Prostate gland (tissue), 2 donors: ENCODE measurements around the gene SERINC3. TPM values are rescaled to one million over a fixed set of nuclear protein-coding genes. Genes with fewer than 3 reads are reported as not detected.
"Not testable (repeated sequence)": the region's sequence is repeated elsewhere in the genome, so short reads cannot be mapped to it uniquely, and the experiment has no call there.

Experiments
- DNase-seq: peaks from one replicate; pipeline ENCODE4 v3.0.0-alpha.2; 2019; ENCODE audit warnings: low spot score
- H3K27ac ChIP-seq, 2 donors: fragments of 200-600 bp; sonication (generic); 2 replicates each; pipeline ENCODE4 v1.5.1; 2017 to 2019
- H3K27me3 ChIP-seq: fragments of 200-600 bp; sonication (generic); replicated peaks from 2 replicates; pipeline ENCODE4 v1.5.1; 2019; ENCODE audit not compliant: insufficient read depth
- H3K36me3 ChIP-seq, 2 donors: fragments of 200-600 bp; sonication (generic); 1 replicate in 1 of 2; 2 replicates in 1 of 2; pipeline versions ENCODE4 v1.5.1 to v1.8.1; 2017 to 2019
- H3K4me1 ChIP-seq: fragments of 200-600 bp; sonication (generic); replicated peaks from 2 replicates; pipeline ENCODE4 v1.5.1; 2019
- H3K4me3 ChIP-seq, 2 donors: fragments of 200-600 bp; sonication (generic); 2 replicates each; pipeline ENCODE4 v1.5.1; 2017 to 2019
- H3K9me3 ChIP-seq: fragments of 200-600 bp; sonication (generic); 2 replicates; pipeline ENCODE4 v1.5.1; 2017
- CTCF ChIP-seq, 4 experiments: fragments of 200-600 bp in 2 of 4; fragments of 450-650 bp in 2 of 4; sonication (generic) in 2 of 4; IDR thresholded peaks; 1 replicate in 3 of 4; 2 replicates in 1 of 4; pipeline ENCODE4 v1.5.1; 2016 to 2019; ENCODE audit warnings: antibody characterized with exemption in 4 of 4, mild to moderate bottlenecking in 2 of 4, moderate library complexity in 2 of 4
- POLR2A ChIP-seq: fragments of 450-650 bp; IDR thresholded peaks from one replicate; pipeline ENCODE4 v1.6.1; 2016; ENCODE audit warnings: antibody characterized with exemption, mild to moderate bottlenecking
- POLR2AphosphoS5 ChIP-seq: sonication (generic); formaldehyde crosslinking; IDR thresholded peaks from one replicate; pipeline ENCODE4 v1.6.1; 2017; ENCODE audit warnings: antibody characterized with exemption
- WGBS: methylation state at CpG from one replicate; pipeline ENCODE4 v1.1.5; 2018; 5-methylcytosine and 5-hydroxymethylcytosine counted together
- intact Hi-C: fragments of 100-400 bp; cut with DNase I; formaldehyde crosslinking; loops from one replicate; pipeline ENCODE4 v1.14.2; 2022
- total RNA-seq, 2 donors: library from RNA; depleted of rRNA; stranded (reverse); fragments of >200 nt; gene quantifications; one replicate each; pipeline ENCODE4 v1.1.0, GENCODE V29; 2016

Gene SERINC3
- total RNA-seq, 2 donors from 2014 or later: 89.1 to 141 TPM

- H3K27me3 ChIP-seq: no peaks in the 10 kb centered on the region
- intact Hi-C loops: loop anchor here (2.0 to 5.0 kb wide), 3 partner anchors 45 to 207 kb away; no protein-coding TSS in a partner anchor
- H3K4me1 ChIP-seq: no peaks in the 10 kb centered on the region
- H3K36me3 ChIP-seq: no peaks in the 10 kb centered on the region
- WGBS: 11% methylated on average over 2 of the region's 2 CpGs
- H3K27ac ChIP-seq: peak overlapping the region; percentile 90
- H3K4me3 ChIP-seq: peak overlapping the region; percentile 83 to 95
- no peaks in the 10 kb centered on the region for H3K9me3 ChIP-seq
- TF ChIP-seq POLR2A: no peak
- TF ChIP-seq CTCF (IDR thresholded peaks at IDR 0.05): no peak
- TF ChIP-seq POLR2AphosphoS5: no peak
- no peak for DNase-seq
These were observed 46.5 kb downstream of the SERINC3 start for GRCh38 chr20:44475372-44475693.

GRCh38 chr20:44472283-44472682 lies 49.6 kb downstream of the SERINC3 start:
- H3K27me3 ChIP-seq, H3K4me1 ChIP-seq, H3K27ac ChIP-seq, H3K9me3 ChIP-seq, intact Hi-C loops, H3K36me3 ChIP-seq, DNase-seq, H3K4me3 ChIP-seq: not testable (repeated sequence)
- 83% methylated on average over 9 of the region's 9 CpGs for WGBS

DNA sequence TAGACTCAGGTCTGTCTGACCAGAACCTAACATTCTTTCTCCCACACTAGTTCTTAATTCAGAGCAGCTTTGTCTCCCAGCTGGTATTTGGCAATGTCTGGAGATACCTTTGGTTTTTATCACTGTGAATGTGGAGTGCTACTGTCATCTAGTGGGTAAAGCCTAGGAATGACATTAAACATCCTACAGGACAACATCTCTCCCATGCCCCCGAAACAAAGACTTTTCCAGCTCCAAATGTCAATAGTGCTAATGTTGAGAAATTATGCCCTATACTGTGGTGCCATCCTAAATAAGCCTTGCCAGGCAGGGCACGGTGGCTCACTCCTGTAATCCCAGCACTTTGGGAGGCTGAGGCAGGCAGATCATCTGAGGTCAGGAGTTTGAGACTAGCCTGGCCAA lies 50.4 kb downstream of the SERINC3 start:
- Histone ChIP-seq H3K36me3 (no peaks in the 10 kb centered on the region), H3K4me1 (no peaks in the 10 kb centered on the region), H3K9me3 (no peaks in the 10 kb centered on the region), H3K27ac (no peak overlapping the region), H3K4me3 (no peak overlapping the region), H3K27me3 (no peaks in the 10 kb centered on the region)
- 45% methylated on average over 2 of the region's 2 CpGs for WGBS
- no peak for DNase-seq
- intact Hi-C loops: no loop called here
- TF ChIP-seq POLR2AphosphoS5 (no peak), POLR2A (no peak), CTCF (IDR thresholded peaks at IDR 0.05) (peak in 3 of 4 experiments; percentile 22 to 52 (median 45))

- Histone ChIP-seq H3K9me3 (no peaks in the 10 kb centered on the region), H3K4me1 (no peaks in the 10 kb centered on the region), H3K36me3 (no peaks in the 10 kb centered on the region), H3K27ac (no peak overlapping the region), H3K27me3 (no peaks in the 10 kb centered on the region), H3K4me3 (no peak overlapping the region)
- no peak for DNase-seq
- WGBS: 54% methylated on average over 5 of the region's 5 CpGs
- TF ChIP-seq POLR2AphosphoS5: no peak
- TF ChIP-seq POLR2A: no peak
- TF ChIP-seq CTCF (IDR thresholded peaks at IDR 0.05): no peak
- intact Hi-C loops: no loop called here
These were observed 51.5 kb downstream of the SERINC3 start for GRCh38 chr20:44470327-44470726.

- peak overlapping the region; percentile 27 to 42 for H3K27ac ChIP-seq
- 88% methylated on average over 8 of the region's 8 CpGs for WGBS
These were observed 53.7 kb downstream of the SERINC3 start for GRCh38 chr20:44468044-44468782.

More at GRCh38 chr20:44468044-44468782, 53.7 kb downstream of the SERINC3 start:
- intact Hi-C loops: no loop called here
- no peaks in the 10 kb centered on the region for H3K36me3 ChIP-seq
- H3K4me3 ChIP-seq: no peak overlapping the region
- no peaks in the 10 kb centered on the region for H3K9me3 ChIP-seq
- no peaks in the 10 kb centered on the region for H3K4me1 ChIP-seq
- DNase-seq: no peak
- H3K27me3 ChIP-seq: no peaks in the 10 kb centered on the region
- TF ChIP-seq CTCF (IDR thresholded peaks at IDR 0.05) (no peak), POLR2AphosphoS5 (no peak), POLR2A (no peak)
